ENCODE measurements around the gene ADGRL3.

Gene ADGRL3

DNA sequence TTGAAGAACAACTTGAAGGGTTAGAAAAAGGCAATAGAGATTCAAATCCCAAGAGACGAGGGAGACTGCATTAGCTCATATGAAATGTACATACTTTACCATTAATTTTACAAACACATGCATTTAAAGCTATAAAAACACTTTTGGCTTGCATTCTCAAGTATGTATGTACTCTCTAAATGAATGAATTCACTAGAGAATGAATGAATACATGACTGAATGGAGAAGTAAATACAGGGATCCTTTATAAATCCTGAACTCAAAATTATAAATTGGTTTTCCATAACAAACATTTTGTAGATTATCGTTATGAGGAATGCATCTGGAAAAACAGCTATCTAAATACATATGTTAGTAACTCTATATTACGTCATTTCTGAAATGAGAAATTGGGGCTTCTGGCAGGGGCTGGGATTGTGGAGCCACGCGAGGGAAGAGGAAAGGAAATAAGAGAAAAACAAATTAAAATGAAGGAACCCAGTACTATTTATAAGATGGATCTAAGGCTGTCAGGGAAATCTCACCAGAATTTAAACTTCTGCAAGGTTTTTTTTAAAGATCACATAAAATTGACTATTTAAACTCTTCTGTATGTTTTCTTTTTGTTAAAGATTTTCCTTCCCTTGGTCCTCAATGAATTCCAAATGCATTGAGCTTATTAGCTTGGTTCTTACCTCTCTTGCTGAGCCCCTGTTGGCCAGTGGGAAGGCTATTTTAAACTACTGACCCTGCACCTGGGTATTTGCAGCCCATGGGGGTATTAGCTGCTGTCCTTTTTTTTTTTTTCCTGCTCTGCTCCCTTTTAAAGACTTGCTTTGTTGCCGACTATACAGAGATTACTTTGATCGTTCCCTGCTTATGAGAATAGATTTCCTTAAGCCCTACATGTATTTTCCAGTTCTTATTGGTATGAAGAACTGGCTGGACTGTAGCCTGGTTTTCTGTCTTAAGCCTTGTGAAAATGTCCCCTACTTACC is 207.8 kb downstream of the ADGRL3 start:
- no peaks in the 10 kb centered on the region for H3K4me1 ChIP-seq (ENCODE audit: control insufficient read depth, insufficient read depth, low read length, poor library complexity, severe bottlenecking)
- H3K9me3 ChIP-seq (ENCODE audit: control insufficient read depth, low read length): no peaks in the 10 kb centered on the region
- no CpG with 5 or more reads among the region's 7 CpGs for WGBS, 2 experiments (ENCODE audit: insufficient coverage in 2 of 2)

DNA sequence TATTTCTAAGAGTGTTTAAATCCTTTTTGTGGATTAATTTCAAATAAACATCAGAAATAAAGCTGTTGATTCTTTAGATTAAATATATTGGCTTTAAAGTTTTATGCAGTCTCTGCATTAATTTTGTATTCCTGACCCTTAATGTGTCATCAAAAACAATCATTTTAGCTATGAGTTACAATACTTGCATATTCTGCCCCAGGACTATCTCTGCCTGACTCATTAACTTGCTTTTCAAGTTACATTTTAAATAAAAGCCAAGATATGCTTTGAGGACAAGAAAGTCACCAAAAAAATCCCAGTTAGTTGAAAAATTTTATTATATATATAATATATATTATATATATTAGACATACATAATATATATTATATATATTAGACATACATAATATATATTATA is 208.7 kb downstream of the ADGRL3 start:
- no peaks in the 10 kb centered on the region for H3K4me1 ChIP-seq (ENCODE audit: control insufficient read depth, insufficient read depth, low read length, poor library complexity, severe bottlenecking)
- no peak overlapping the region for H3K27ac ChIP-seq (ENCODE audit: low read depth, low read length, severe bottlenecking)
- no peak overlapping the region for H3K4me3 ChIP-seq (ENCODE audit: extremely low read depth, insufficient read depth, low read length, poor library complexity, severe bottlenecking)
- no peaks in the 10 kb centered on the region for H3K9me3 ChIP-seq (ENCODE audit: control insufficient read depth, low read length)
- H3K36me3 ChIP-seq (ENCODE audit: control insufficient read depth, insufficient read depth, low read length): no peaks in the 10 kb centered on the region

More for the DNA sequence above, 207.8 kb downstream of the ADGRL3 start:
- Histone ChIP-seq H3K4me3 (ENCODE audit: extremely low read depth, insufficient read depth, low read length, poor library complexity, severe bottlenecking) (no peak overlapping the region), H3K36me3 (ENCODE audit: control insufficient read depth, insufficient read depth, low read length) (no peaks in the 10 kb centered on the region), H3K27ac (ENCODE audit: low read depth, low read length, severe bottlenecking) (no peak overlapping the region)

DNA sequence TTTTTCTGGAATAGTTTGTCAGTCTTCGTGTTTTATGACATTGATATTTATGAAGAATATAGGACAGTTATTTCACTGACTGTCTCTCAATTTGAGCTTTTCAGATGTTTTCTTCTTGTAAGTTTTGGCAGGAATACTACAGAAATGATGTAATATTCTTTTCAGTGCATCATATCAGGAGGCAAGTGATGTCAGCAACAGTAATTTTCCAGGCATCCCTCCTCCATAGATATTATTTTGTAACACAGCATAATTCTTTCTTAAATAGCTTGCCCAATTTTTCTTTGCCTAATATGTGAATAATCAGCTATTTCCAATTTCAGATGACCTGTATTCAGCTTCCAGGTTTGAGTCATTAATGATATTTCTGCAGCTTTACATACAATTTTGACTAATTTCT is 211.1 kb downstream of the ADGRL3 start:
- H3K36me3 ChIP-seq (ENCODE audit: control insufficient read depth, insufficient read depth, low read length): no peaks in the 10 kb centered on the region
- no CpG with 5 or more reads among the region's 1 CpG for WGBS, 2 experiments (ENCODE audit: insufficient coverage in 2 of 2)

DNA sequence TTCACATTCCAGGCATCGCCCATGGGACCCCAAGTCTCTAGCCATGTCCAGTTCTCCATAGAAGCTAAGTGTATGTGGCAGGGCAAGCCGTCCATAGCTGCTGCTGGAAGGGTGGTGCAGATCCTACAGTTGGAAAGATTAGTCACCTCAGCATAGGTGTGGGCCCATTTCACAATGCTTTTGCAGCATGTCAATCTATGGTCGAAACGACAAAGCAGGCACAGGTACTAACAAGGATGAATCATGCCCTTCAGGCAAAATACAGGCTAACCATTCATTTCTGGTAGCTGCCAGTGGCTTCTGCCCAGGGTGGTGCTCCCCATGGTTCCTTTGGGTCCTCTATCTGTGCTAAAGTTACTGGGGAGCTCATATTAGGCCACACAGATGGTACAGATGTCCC is 225.2 kb downstream of the ADGRL3 start:
- Histone ChIP-seq H3K9me3 (ENCODE audit: control insufficient read depth, low read length) (no peaks in the 10 kb centered on the region), H3K36me3 (ENCODE audit: control insufficient read depth, insufficient read depth, low read length) (no peaks in the 10 kb centered on the region), H3K27ac (ENCODE audit: low read depth, low read length, severe bottlenecking) (no peak overlapping the region), H3K4me1 (ENCODE audit: control insufficient read depth, insufficient read depth, low read length, poor library complexity, severe bottlenecking) (no peaks in the 10 kb centered on the region), H3K4me3 (ENCODE audit: extremely low read depth, insufficient read depth, low read length, poor library complexity, severe bottlenecking) (no peak overlapping the region)
- WGBS, 2 experiments (ENCODE audit: insufficient coverage in 2 of 2): 85 to 92% methylated on average over 3 to 4 of the region's 4 CpGs

More for the DNA sequence above, 211.1 kb downstream of the ADGRL3 start:
- no peak overlapping the region for H3K27ac ChIP-seq (ENCODE audit: low read depth, low read length, severe bottlenecking)
- H3K4me1 ChIP-seq (ENCODE audit: control insufficient read depth, insufficient read depth, low read length, poor library complexity, severe bottlenecking): no peaks in the 10 kb centered on the region
- H3K9me3 ChIP-seq (ENCODE audit: control insufficient read depth, low read length): no peaks in the 10 kb centered on the region
- no peak overlapping the region for H3K4me3 ChIP-seq (ENCODE audit: extremely low read depth, insufficient read depth, low read length, poor library complexity, severe bottlenecking)

DNA sequence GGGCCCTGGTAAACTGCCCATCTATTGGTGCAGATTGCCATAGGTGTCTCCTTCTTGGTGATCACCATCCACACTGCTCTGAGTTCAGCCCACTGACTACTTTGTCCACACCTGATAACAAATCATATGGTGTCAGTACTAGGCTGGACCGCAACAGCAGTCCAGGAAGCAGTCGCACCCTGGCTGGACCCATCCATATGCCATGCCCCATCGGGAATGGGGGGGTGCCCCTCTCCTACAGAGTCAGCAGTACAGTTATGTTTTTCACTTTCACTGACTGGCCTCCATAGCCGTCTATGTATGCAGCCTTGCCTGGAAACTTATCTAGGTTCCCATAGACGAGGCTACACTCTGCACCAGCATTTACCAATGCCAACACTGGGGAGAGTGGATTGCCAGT is 226.1 kb downstream of the ADGRL3 start:
- Histone ChIP-seq H3K4me3 (ENCODE audit: extremely low read depth, insufficient read depth, low read length, poor library complexity, severe bottlenecking) (no peak overlapping the region), H3K36me3 (ENCODE audit: control insufficient read depth, insufficient read depth, low read length) (no peaks in the 10 kb centered on the region), H3K4me1 (ENCODE audit: control insufficient read depth, insufficient read depth, low read length, poor library complexity, severe bottlenecking) (no peaks in the 10 kb centered on the region), H3K27ac (ENCODE audit: low read depth, low read length, severe bottlenecking) (no peak overlapping the region), H3K9me3 (ENCODE audit: control insufficient read depth, low read length) (no peaks in the 10 kb centered on the region)
- WGBS, 2 experiments (ENCODE audit: insufficient coverage in 2 of 2): 71 to 75% methylated on average over 4 to 5 of the region's 5 CpGs

DNA sequence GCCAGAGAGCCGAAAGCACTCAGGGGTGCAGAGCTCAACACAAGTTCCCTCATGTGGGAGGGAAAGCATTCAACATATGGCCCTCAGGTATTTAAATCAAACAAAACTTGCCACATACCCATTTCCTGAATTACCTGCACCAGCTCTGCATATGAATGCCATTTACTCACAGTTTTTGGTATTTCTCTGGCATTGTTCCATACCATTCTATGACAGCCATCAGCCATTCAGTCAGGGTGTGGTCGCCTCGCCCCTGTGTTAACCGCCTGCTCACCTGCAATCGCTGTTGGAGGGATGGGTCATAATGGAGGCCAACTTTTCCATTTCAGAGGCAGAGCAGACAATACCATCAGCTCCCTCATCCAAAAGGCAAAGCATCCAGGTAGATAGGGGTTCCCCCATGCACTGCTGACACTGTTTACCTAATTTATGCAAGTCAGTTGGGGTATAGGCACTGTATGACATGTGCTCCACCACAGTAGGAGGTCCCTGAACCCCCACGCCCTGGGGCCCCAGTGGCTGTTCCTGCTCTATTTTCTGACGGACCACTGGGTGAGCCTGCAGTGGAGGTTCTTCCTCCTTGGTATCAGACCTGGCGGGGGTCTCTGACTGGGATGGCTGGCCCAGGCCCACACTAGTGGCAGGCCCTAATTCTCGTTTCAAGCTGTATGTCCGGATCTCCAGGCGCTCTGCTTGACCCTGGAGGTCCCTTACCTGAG is 227.1 kb downstream of the ADGRL3 start:
- WGBS, 2 experiments (ENCODE audit: insufficient coverage in 2 of 2): 88 to 90% methylated on average over 7 of the region's 11 CpGs
- Histone ChIP-seq H3K4me1 (ENCODE audit: control insufficient read depth, insufficient read depth, low read length, poor library complexity, severe bottlenecking) (no peaks in the 10 kb centered on the region), H3K9me3 (ENCODE audit: control insufficient read depth, low read length) (no peaks in the 10 kb centered on the region), H3K4me3 (ENCODE audit: extremely low read depth, insufficient read depth, low read length, poor library complexity, severe bottlenecking) (no peak overlapping the region), H3K36me3 (ENCODE audit: control insufficient read depth, insufficient read depth, low read length) (no peaks in the 10 kb centered on the region), H3K27ac (ENCODE audit: low read depth, low read length, severe bottlenecking) (no peak overlapping the region)

DNA sequence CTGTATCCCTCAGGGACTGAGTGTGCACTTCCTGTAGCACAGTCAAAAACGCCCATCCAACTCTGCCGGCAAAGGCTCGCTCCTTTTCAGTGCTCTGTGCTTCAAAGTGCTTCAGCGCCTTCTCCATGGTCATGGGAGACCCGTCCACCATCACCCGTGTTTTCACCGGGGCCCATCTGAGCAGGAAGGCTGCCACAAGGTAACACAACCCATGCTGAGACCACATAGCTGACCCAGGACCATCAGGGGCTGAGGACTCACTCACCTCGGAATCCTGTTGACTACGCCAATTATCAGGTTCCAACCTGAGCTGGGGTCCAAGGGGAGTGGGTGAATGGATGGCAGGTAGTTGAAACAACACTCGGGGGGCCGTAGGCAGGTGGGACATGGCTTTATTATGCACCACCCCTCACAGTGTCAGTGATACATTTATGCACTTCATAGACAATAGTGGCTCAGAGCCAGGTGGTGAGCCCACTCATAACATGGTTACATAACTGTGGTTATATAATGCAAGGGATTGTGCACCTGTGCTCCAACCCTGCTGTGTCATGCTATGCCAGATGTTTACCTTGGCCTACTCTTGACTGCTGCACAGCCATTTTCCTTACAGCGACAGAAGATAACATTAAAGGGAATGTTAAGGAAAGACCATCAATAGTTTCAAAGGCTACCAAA is 227.8 kb downstream of the ADGRL3 start:
- H3K4me1 ChIP-seq (ENCODE audit: control insufficient read depth, insufficient read depth, low read length, poor library complexity, severe bottlenecking): no peaks in the 10 kb centered on the region
- H3K9me3 ChIP-seq (ENCODE audit: control insufficient read depth, low read length): no peaks in the 10 kb centered on the region
- H3K36me3 ChIP-seq (ENCODE audit: control insufficient read depth, insufficient read depth, low read length): no peaks in the 10 kb centered on the region
- WGBS, 2 experiments (ENCODE audit: insufficient coverage in 2 of 2): 84 to 90% methylated on average over 4 to 8 of the region's 12 CpGs
- H3K4me3 ChIP-seq (ENCODE audit: extremely low read depth, insufficient read depth, low read length, poor library complexity, severe bottlenecking): no peak overlapping the region
- H3K27ac ChIP-seq (ENCODE audit: low read depth, low read length, severe bottlenecking): no peak overlapping the region

DNA sequence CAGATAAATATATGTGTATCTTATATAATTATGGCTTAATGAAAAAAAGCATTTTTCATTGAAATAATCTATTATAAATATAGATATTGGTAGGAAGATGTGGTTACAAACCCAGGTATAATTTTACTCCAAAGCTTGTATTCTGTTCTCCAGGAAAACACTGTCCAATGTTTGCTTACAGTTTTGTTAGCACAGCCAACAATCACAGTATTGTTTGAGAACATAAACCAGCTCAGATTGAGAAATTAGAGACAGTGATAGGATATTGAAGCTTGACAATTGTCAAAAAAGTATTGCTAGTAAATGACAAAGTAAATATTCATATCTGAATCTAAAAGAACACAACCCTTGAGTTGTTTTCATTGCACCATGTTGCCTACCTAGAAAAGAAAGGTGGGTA is 228.8 kb downstream of the ADGRL3 start:
- Histone ChIP-seq H3K4me1 (ENCODE audit: control insufficient read depth, insufficient read depth, low read length, poor library complexity, severe bottlenecking) (no peaks in the 10 kb centered on the region), H3K27ac (ENCODE audit: low read depth, low read length, severe bottlenecking) (no peak overlapping the region), H3K4me3 (ENCODE audit: extremely low read depth, insufficient read depth, low read length, poor library complexity, severe bottlenecking) (no peak overlapping the region), H3K9me3 (ENCODE audit: control insufficient read depth, low read length) (no peaks in the 10 kb centered on the region), H3K36me3 (ENCODE audit: control insufficient read depth, insufficient read depth, low read length) (no peaks in the 10 kb centered on the region)

DNA sequence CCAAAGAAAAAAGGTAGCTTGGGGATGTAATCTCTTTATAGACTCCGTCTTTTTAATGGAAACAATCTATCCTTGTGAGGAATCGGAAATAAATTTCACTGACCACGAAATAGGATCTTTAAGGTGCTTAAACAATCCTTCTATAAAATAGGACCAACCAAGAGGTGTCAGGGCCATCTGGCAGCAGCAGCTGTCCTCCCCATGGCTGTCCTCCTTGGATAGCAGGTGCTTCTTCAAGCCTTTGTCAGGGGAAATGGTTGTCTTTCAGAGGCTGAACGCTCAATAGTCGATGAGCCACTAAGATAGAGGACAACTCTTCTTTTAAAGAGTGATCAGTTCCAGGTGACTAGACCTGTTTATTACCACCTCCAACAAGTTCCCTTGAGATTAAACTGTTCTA is 231.0 kb downstream of the ADGRL3 start:
- 79% methylated on average over 4 of the region's 5 CpGs; no CpG with 5 or more reads in 1 of the 2 experiments for WGBS, 2 experiments (ENCODE audit: insufficient coverage in 2 of 2)
- no peaks in the 10 kb centered on the region for H3K36me3 ChIP-seq (ENCODE audit: control insufficient read depth, insufficient read depth, low read length)
- H3K4me3 ChIP-seq (ENCODE audit: extremely low read depth, insufficient read depth, low read length, poor library complexity, severe bottlenecking): no peak overlapping the region
- H3K4me1 ChIP-seq (ENCODE audit: control insufficient read depth, insufficient read depth, low read length, poor library complexity, severe bottlenecking): no peaks in the 10 kb centered on the region
- no peak overlapping the region for H3K27ac ChIP-seq (ENCODE audit: low read depth, low read length, severe bottlenecking)
- H3K9me3 ChIP-seq (ENCODE audit: control insufficient read depth, low read length): no peaks in the 10 kb centered on the region

DNA sequence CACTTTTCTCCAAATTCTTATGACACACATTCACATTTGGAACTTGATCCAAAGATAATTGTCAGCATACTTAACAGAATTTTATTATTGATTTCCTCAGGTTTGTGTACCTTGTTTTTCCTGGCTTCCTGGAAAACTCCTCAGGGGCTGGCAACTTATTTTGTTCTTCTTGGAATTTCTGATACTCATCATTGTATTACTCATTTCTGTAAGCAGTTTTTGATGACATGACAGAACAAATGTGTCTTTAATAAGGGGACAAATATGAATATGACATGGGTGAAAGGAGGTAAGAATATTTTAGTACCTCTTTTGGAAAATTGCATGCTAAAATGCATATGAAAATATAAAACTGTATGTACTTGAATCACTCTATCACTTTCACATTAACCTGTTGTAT is 237.8 kb downstream of the ADGRL3 start:
- Histone ChIP-seq H3K27ac (ENCODE audit: low read depth, low read length, severe bottlenecking) (no peak overlapping the region), H3K4me3 (ENCODE audit: extremely low read depth, insufficient read depth, low read length, poor library complexity, severe bottlenecking) (no peak overlapping the region), H3K36me3 (ENCODE audit: control insufficient read depth, insufficient read depth, low read length) (no peaks in the 10 kb centered on the region), H3K9me3 (ENCODE audit: control insufficient read depth, low read length) (no peaks in the 10 kb centered on the region), H3K4me1 (ENCODE audit: control insufficient read depth, insufficient read depth, low read length, poor library complexity, severe bottlenecking) (no peaks in the 10 kb centered on the region)
